DOHH2 (cell line): Measurements from ENCODE around the gene RAB5IF.

Experiments
- H3F3A ChIP-seq: fragments of 200-600 bp; sonication (generic), shearing (Covaris generic); 2 replicates; pipeline ENCODE4 v1.6.0; 2016; ENCODE audit warnings: antibody characterized with exemption, mild to moderate bottlenecking; ENCODE audit not compliant: control insufficient read depth, insufficient read depth
- H3K27ac ChIP-seq: fragments of 200-600 bp; sonication (generic); 2 replicates; pipeline ENCODE4 v1.5.1; 2014; ENCODE audit warnings: low read depth, mild to moderate bottlenecking, low read length, moderate library complexity
- H3K27me3 ChIP-seq: fragments of 200-600 bp; sonication (generic); 2 replicates; pipeline ENCODE4 v1.6.1; 2014; ENCODE audit warnings: mild to moderate bottlenecking, low read length, mixed read lengths; ENCODE audit not compliant: control insufficient read depth
- H3K36me3 ChIP-seq: fragments of 200-600 bp; sonication (generic); 2 replicates; pipeline ENCODE4 v1.6.1; 2014; ENCODE audit warnings: mild to moderate bottlenecking, low read length, moderate library complexity, mixed read lengths; ENCODE audit not compliant: control insufficient read depth
- H3K4me1 ChIP-seq: fragments of 200-600 bp; sonication (generic); 2 replicates; pipeline ENCODE4 v1.6.1; 2014; ENCODE audit warnings: mild to moderate bottlenecking, low read length, mixed read lengths; ENCODE audit not compliant: control insufficient read depth
- H3K4me2 ChIP-seq: fragments of 200-600 bp; sonication (generic); 2 replicates; pipeline ENCODE4 v1.6.0; 2014; ENCODE audit warnings: mild to moderate bottlenecking, low read length, moderate library complexity
- H3K4me3 ChIP-seq: fragments of 200-600 bp; sonication (generic); 2 replicates; pipeline ENCODE4 v1.5.1; 2014; ENCODE audit warnings: mild to moderate bottlenecking, low read length, mixed read lengths
- H3K79me2 ChIP-seq: fragments of 200-600 bp; sonication (generic); 2 replicates; pipeline ENCODE4 v1.6.1; 2014; ENCODE audit warnings: mild to moderate bottlenecking, low read length, mixed read lengths; ENCODE audit not compliant: control insufficient read depth
- H3K9me2 ChIP-seq: fragments of 200-600 bp; sonication (generic); replicated peaks from 2 replicates; pipeline ENCODE4 v1.6.1; 2014; ENCODE audit warnings: mild to moderate bottlenecking, low read length, mixed read lengths; ENCODE audit not compliant: control insufficient read depth
- H3K9me3 ChIP-seq: fragments of 200-600 bp; sonication (generic); 2 replicates; pipeline ENCODE4 v1.6.1; 2014; ENCODE audit warnings: antibody characterized with exemption, low read length, mixed read lengths; ENCODE audit not compliant: control insufficient read depth, insufficient read depth
- H4K20me1 ChIP-seq: fragments of 200-600 bp; sonication (generic); 2 replicates; pipeline ENCODE4 v1.6.0; 2014; ENCODE audit warnings: low read depth, mild to moderate bottlenecking, antibody characterized with exemption, low read length, moderate library complexity; ENCODE audit not compliant: control insufficient read depth, insufficient read depth
- CTCF ChIP-seq: fragments of 200-600 bp; sonication (generic); IDR thresholded peaks from one replicate; pipeline ENCODE4 v1.5.1; 2014; ENCODE audit warnings: antibody characterized with exemption, mild to moderate bottlenecking, low read depth, low read length; ENCODE audit not compliant: poor library complexity, severe bottlenecking
- EZH2phosphoT487 ChIP-seq: fragments of 200-600 bp; sonication (generic); IDR thresholded peaks from 2 replicates; pipeline ENCODE4 v1.6.1; 2017; ENCODE audit warnings: borderline replicate concordance, mild to moderate bottlenecking, antibody characterized with exemption, low read length, moderate library complexity, mixed read lengths

Gene RAB5IF

GRCh38 chr20:36644032-36644705, 38.6 kb downstream of the RAB5IF start:
- H3K4me3 ChIP-seq, result no peak overlapping the region
- peaks cover 12% of the 10 kb centered on the region for H3K4me1 ChIP-seq
- H3K9me2 ChIP-seq, result no peaks in the 10 kb centered on the region
- TF ChIP-seq CTCF, result no peak
- TF ChIP-seq EZH2phosphoT487, result no peak
- no peaks in the 10 kb centered on the region for H4K20me1 ChIP-seq
- no peaks in the 10 kb centered on the region for H3K27me3 ChIP-seq
- H3K36me3 ChIP-seq, result no peaks in the 10 kb centered on the region
- H3K27ac ChIP-seq, result no peak overlapping the region
- no peak overlapping the region for H3K4me2 ChIP-seq
- no peaks in the 10 kb centered on the region for H3K79me2 ChIP-seq
- no peaks in the 10 kb centered on the region for H3F3A ChIP-seq
- H3K9me3 ChIP-seq, result no peaks in the 10 kb centered on the region

DNA sequence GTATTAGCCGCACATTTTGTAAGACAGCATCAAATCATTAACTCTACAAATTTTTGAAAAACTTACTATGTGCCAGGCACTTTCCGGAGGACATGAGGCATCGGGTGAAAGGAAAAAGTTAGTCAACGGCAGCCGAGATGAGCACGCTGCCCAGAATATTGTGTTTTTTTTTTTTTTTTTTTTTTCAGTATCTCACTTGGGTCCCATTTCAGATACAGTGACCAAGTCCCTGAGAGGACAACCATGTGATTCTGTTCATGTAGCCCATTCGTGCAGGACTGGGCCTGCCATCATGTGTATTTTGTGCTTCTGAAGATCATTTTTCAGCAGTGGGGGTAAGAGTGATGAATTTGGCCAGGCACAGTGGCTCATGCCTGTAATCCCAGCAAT, 39.1 kb downstream of the RAB5IF start:
- Histone ChIP-seq H3K4me1 (peaks cover 12% of the 10 kb centered on the region), H3K36me3 (no peaks in the 10 kb centered on the region), H3K27ac (no peak overlapping the region), H3K4me3 (no peak overlapping the region), H4K20me1 (no peaks in the 10 kb centered on the region), H3K4me2 (no peak overlapping the region), H3F3A (no peaks in the 10 kb centered on the region), H3K9me3 (no peaks in the 10 kb centered on the region), H3K9me2 (no peaks in the 10 kb centered on the region), H3K27me3 (no peaks in the 10 kb centered on the region), H3K79me2 (no peaks in the 10 kb centered on the region)
- TF ChIP-seq CTCF (no peak), EZH2phosphoT487 (no peak)

- H3K27me3 ChIP-seq, result no peaks in the 10 kb centered on the region
- H3K4me1 ChIP-seq, result peaks cover 12% of the 10 kb centered on the region
- no peak overlapping the region for H3K4me3 ChIP-seq
- H3K79me2 ChIP-seq, result no peaks in the 10 kb centered on the region
- H3K36me3 ChIP-seq, result no peaks in the 10 kb centered on the region
- H3K27ac ChIP-seq, result no peak overlapping the region
- no peaks in the 10 kb centered on the region for H4K20me1 ChIP-seq
- H3K9me3 ChIP-seq, result no peaks in the 10 kb centered on the region
- no peak for TF ChIP-seq CTCF
- no peak for TF ChIP-seq EZH2phosphoT487
- no peak overlapping the region for H3K4me2 ChIP-seq
- no peaks in the 10 kb centered on the region for H3K9me2 ChIP-seq
- H3F3A ChIP-seq, result no peaks in the 10 kb centered on the region
These were observed 39.8 kb downstream of the RAB5IF start for GRCh38 chr20:36645353-36645752.
